Osteoblast (primary cell): ENCODE measurements around the gene RASA3. TPM values are rescaled to one million over a fixed set of nuclear protein-coding genes. Genes with fewer than 3 reads are reported as not detected.
A peak's percentile ranks its signal among the peaks of the same experiment; 100 is the strongest.

Experiments
- DNase-seq: peaks from one replicate; pipeline ENCODE4 v3.0.0; 2011; ENCODE audit warnings: low spot score, mixed read lengths; ENCODE audit not compliant: insufficient read length; ENCODE audit errors: missing footprints
- H2AFZ ChIP-seq: 2 replicates; pipeline ENCODE4 v1.6.0; 2011; ENCODE audit warnings: mild to moderate bottlenecking, low read length
- H3K27ac ChIP-seq: 2 replicates; pipeline ENCODE4 v1.5.1; 2011; ENCODE audit warnings: mild to moderate bottlenecking, low read depth, low read length, moderate library complexity
- H3K27me3 ChIP-seq: 2 replicates; pipeline ENCODE4 v1.6.0; 2012; ENCODE audit warnings: mild to moderate bottlenecking, control low read depth, inconsistent platforms, low read length, moderate library complexity; ENCODE audit not compliant: insufficient read depth
- H3K36me3 ChIP-seq: 2 replicates; pipeline ENCODE4 v1.5.1; 2011; ENCODE audit warnings: mild to moderate bottlenecking, low read length, control low read depth, moderate library complexity; ENCODE audit not compliant: insufficient read depth
- H3K4me1 ChIP-seq: 2 replicates; pipeline ENCODE4 v1.5.1; 2011; ENCODE audit warnings: mild to moderate bottlenecking, low read length, control low read depth, moderate library complexity; ENCODE audit not compliant: insufficient read depth
- H3K4me2 ChIP-seq: 2 replicates; pipeline ENCODE4 v1.6.0; 2011; ENCODE audit warnings: mild to moderate bottlenecking, low read length; ENCODE audit not compliant: insufficient read depth
- H3K4me3 ChIP-seq: fragments of 200-600 bp; sonication (generic); 3 replicates; pipeline ENCODE4 v1.5.1; 2012; ENCODE audit warnings: mild to moderate bottlenecking, low read length, inconsistent platforms; ENCODE audit not compliant: insufficient read depth
- H3K79me2 ChIP-seq: 2 replicates; pipeline ENCODE4 v1.6.0; 2012; ENCODE audit warnings: mild to moderate bottlenecking, low read length, control low read depth, inconsistent platforms; ENCODE audit not compliant: insufficient read depth
- H3K9me3 ChIP-seq: 2 replicates; pipeline ENCODE4 v1.5.1; 2011; ENCODE audit warnings: low read depth, low read length, control low read depth
- H4K20me1 ChIP-seq: 2 replicates; pipeline ENCODE4 v1.6.0; 2012; ENCODE audit warnings: mild to moderate bottlenecking, low read length, control low read depth; ENCODE audit not compliant: insufficient read depth
- CTCF ChIP-seq: IDR thresholded peaks from 2 replicates; pipeline ENCODE4 v1.5.1; 2011; ENCODE audit warnings: mild to moderate bottlenecking, low read depth, low read length, moderate library complexity; ENCODE audit errors: extremely low read depth
- total RNA-seq: library from RNA; depleted of rRNA; stranded (reverse); fragments of >200 nt; gene quantifications from 2 replicates; pipeline ENCODE4 v1.2.3, GENCODE V29; 2012

The RASA3 gene
- total RNA-seq, 1 donor, result 41.3 TPM

DNA sequence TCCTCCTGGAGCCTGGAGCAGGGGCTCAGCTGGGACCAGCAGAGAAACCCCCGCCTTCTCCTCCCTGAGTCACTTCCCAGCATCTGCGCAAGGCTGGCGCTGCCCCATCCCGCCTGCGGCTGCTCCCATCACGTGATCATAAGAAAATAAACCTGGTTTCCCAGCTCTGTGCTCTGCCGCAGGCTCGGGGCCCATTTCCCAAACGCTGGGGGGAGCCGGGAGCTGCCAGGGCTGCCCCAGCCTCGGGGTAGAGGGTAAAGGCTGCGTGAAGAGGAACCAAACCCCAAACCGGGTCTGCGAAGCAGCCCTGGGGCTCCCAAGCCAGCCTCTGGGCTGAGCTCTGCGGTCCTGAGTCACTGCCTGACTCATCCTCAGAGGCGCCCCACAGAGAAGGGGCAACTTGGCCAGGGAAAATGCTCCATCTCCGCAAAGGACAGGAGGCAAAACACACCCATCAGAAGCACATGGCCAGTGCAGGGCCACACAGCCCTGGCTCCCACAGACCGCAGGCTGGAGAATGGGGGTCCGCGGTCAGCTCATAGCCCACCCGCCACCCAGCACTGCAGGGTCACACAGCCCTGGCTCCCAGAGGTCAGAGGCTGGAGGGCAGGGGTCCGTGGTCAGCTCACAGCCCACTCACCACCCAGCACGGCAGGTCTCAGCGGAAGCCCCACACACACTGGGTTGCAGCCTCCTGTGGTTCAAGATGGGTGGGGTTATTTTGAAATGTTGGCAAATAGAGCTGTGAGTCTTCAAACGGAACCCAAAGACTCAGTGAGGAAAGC lies 67.1 kb downstream of the RASA3 start:
- Histone ChIP-seq H3K4me2 (peak overlapping the region; percentile 82), H3K9me3 (no peaks in the 10 kb centered on the region), H4K20me1 (no peaks in the 10 kb centered on the region), H3K36me3 (peaks cover 4% of the 10 kb centered on the region), H3K4me1 (peaks cover 63% of the 10 kb centered on the region), H3K27me3 (no peaks in the 10 kb centered on the region), H3K79me2 (peaks cover 68% of the 10 kb centered on the region), H2AFZ (no peak overlapping the region), H3K27ac (peak overlapping the region; percentile 94), H3K4me3 (peak overlapping the region; percentile 63)
- no peak for TF ChIP-seq CTCF
- DNase-seq, result peak; percentile 97

GRCh38 chr13:114064450-114065140 lies 67.8 kb downstream of the RASA3 start:
- DNase-seq, result no peak
- peaks cover 12% of the 10 kb centered on the region for H3K36me3 ChIP-seq
- H3K4me3 ChIP-seq, result peak overlapping the region; percentile 63
- no peaks in the 10 kb centered on the region for H3K9me3 ChIP-seq
- H3K4me2 ChIP-seq, result peak overlapping the region; percentile 82
- peaks cover 6% of the 10 kb centered on the region for H4K20me1 ChIP-seq
- H2AFZ ChIP-seq, result no peak overlapping the region
- H3K27ac ChIP-seq, result peak overlapping the region; percentile 94
- H3K4me1 ChIP-seq, result peaks cover 63% of the 10 kb centered on the region
- no peaks in the 10 kb centered on the region for H3K27me3 ChIP-seq
- TF ChIP-seq CTCF, result no peak
- peaks cover 72% of the 10 kb centered on the region for H3K79me2 ChIP-seq

- peak; percentile 93 for DNase-seq
- TF ChIP-seq CTCF, result no peak
- Histone ChIP-seq H4K20me1 (peaks cover 11% of the 10 kb centered on the region), H3K9me3 (no peaks in the 10 kb centered on the region), H3K36me3 (peaks cover 18% of the 10 kb centered on the region), H3K27ac (peak overlapping the region; percentile 94), H3K4me2 (peak overlapping the region; percentile 82), H2AFZ (no peak overlapping the region), H3K27me3 (no peaks in the 10 kb centered on the region), H3K4me1 (peaks cover 59% of the 10 kb centered on the region), H3K4me3 (peak overlapping the region; percentile 63), H3K79me2 (peaks cover 75% of the 10 kb centered on the region)
Measured at GRCh38 chr13:114063545-114064449, 68.6 kb downstream of the RASA3 start.
